Measurements from ENCODE around the gene PDIK1L.

The PDIK1L gene

DNA sequence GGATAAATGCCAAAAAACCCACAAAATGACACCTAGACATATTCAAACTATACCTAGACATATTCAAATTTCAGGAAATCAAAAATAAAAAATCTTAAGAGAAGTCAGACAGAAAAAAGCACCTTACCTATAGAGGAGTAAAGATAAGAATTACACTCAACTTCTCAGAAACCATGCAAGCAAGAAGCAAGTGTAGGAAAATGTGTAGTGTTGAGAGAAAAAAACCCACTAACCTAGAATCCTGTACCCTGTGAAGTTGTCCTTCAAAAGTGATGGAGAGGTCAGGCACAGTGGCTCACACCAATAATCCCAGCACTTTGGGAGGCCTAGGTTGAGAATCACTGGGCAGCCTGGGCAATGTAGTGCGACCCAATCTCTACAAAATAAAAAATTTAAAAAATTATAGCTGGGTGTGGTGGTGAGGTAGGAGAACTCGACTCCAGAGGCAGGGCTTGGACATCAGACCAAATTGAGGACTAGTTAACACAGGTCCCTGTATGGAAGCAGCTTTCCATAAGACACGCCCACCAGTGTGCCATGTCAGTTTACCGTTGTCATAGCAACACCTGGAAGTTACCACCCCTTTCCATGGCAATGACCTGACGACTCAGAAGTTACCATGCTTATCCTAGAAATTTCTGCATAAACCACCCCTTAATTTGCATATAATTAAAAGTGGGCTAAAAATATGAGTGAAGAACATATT, 20.7 kb downstream of the PDIK1L start:
- no peaks in the 10 kb centered on the region for H3K79me1 ChIP-seq (ENCODE audit: low read length)
- no peak overlapping the region for H2BK120ac ChIP-seq (ENCODE audit: low read depth, low read length)
- no peaks in the 10 kb centered on the region for H3K79me2 ChIP-seq (ENCODE audit: control insufficient read depth, insufficient read depth, low read length)
- no peak overlapping the region for H3K27ac ChIP-seq (ENCODE audit: low read depth, low read length)
- no peak overlapping the region for H2BK5ac ChIP-seq (ENCODE audit: low read length)
- no peak overlapping the region for H2AK5ac ChIP-seq (ENCODE audit: low read length)
- H3K4me2 ChIP-seq (ENCODE audit: low read length) = no peak overlapping the region
- H3K4ac ChIP-seq (ENCODE audit: low read depth, low read length) = no peak overlapping the region
- no peak overlapping the region for H2BK15ac ChIP-seq (replicated peaks; ENCODE audit: low read depth)
- no peak overlapping the region for H3K9ac ChIP-seq (ENCODE audit: low read length)
- H3K36me3 ChIP-seq (ENCODE audit: control insufficient read depth, insufficient read depth, low read length) = no peaks in the 10 kb centered on the region
- H3K18ac ChIP-seq (ENCODE audit: low read length) = no peak overlapping the region
- H3K56ac ChIP-seq (ENCODE audit: low read length) = no peak overlapping the region
- H3K4me3 ChIP-seq (ENCODE audit: low read length) = no peak overlapping the region
- no peak overlapping the region for H4K8ac ChIP-seq (ENCODE audit: low read depth, low read length)
- no peak overlapping the region for H4K5ac ChIP-seq (ENCODE audit: low read length)
- peak; percentile 81 for DNase-seq
- WGBS (ENCODE audit: extremely low coverage, insufficient coverage, low lambda C conversion rate) = no CpG with 5 or more reads among the region's 5 CpGs
- H3K27me3 ChIP-seq (ENCODE audit: insufficient read depth, low read length, poor library complexity) = no peaks in the 10 kb centered on the region
- H3K4me1 ChIP-seq (ENCODE audit: control insufficient read depth, low read depth, low read length) = no peaks in the 10 kb centered on the region
- no peak overlapping the region for H3K23ac ChIP-seq (ENCODE audit: low read length)

DNA sequence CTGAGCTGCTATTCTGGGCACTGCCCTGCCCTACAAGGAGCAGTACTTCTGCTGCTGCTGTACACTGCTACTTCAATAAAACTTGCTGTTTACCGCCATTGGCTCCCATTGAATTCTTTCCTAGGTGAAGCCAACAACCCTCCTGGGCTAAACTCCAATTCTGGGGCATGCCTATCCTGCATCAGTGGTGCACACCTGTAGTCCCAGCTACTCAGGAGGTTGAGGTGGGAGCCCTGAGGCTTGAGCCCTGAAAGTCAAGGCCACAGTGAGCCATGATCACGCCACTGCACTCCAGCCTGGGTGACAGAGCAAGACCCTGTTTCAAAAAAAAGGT, 21.2 kb downstream of the PDIK1L start:
- H3K27me3 ChIP-seq (ENCODE audit: insufficient read depth, low read length, poor library complexity) = no peaks in the 10 kb centered on the region
- no peak overlapping the region for H3K56ac ChIP-seq (ENCODE audit: low read length)
- no peak overlapping the region for H3K23ac ChIP-seq (ENCODE audit: low read length)
- WGBS (ENCODE audit: extremely low coverage, insufficient coverage, low lambda C conversion rate) = no CpG with 5 or more reads among the region's 2 CpGs
- no peak overlapping the region for H3K4me2 ChIP-seq (ENCODE audit: low read length)
- DNase-seq = no peak
- no peak overlapping the region for H3K4me3 ChIP-seq (ENCODE audit: low read length)
- no peak overlapping the region for H3K4ac ChIP-seq (ENCODE audit: low read depth, low read length)
- no peak overlapping the region for H2BK120ac ChIP-seq (ENCODE audit: low read depth, low read length)
- no peaks in the 10 kb centered on the region for H3K36me3 ChIP-seq (ENCODE audit: control insufficient read depth, insufficient read depth, low read length)
- H3K79me2 ChIP-seq (ENCODE audit: control insufficient read depth, insufficient read depth, low read length) = no peaks in the 10 kb centered on the region
- no peak overlapping the region for H2BK15ac ChIP-seq (replicated peaks; ENCODE audit: low read depth)
- H2AK5ac ChIP-seq (ENCODE audit: low read length) = no peak overlapping the region
- H3K79me1 ChIP-seq (ENCODE audit: low read length) = no peaks in the 10 kb centered on the region
- no peak overlapping the region for H3K18ac ChIP-seq (ENCODE audit: low read length)
- no peak overlapping the region for H4K8ac ChIP-seq (ENCODE audit: low read depth, low read length)
- H4K5ac ChIP-seq (ENCODE audit: low read length) = no peak overlapping the region
- no peaks in the 10 kb centered on the region for H3K4me1 ChIP-seq (ENCODE audit: control insufficient read depth, low read depth, low read length)
- H3K27ac ChIP-seq (ENCODE audit: low read depth, low read length) = no peak overlapping the region
- no peak overlapping the region for H3K9ac ChIP-seq (ENCODE audit: low read length)
- H2BK5ac ChIP-seq (ENCODE audit: low read length) = no peak overlapping the region

DNA sequence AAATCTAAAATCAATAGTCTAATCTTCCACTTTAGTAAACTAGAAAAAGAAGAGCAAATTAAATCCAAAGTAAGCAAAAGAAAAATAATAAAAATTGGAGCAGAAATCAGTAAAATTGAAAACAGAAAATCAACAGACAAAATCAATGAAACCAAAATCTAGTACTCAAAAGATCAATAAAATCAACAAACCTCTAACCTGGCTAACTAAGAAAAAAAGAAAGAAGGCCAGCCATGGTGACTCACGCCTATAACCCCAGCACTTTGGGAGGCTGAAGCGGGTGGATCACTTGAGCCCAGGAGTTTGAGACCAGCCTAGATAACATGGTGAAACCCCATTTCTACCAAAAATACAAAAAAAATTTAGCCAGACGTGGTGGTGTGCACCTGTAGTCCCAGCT, 22.8 kb downstream of the PDIK1L start:
- Histone ChIP-seq H3K79me1 (ENCODE audit: low read length) (no peaks in the 10 kb centered on the region), H2BK5ac (ENCODE audit: low read length) (no peak overlapping the region), H3K27ac (ENCODE audit: low read depth, low read length) (no peak overlapping the region), H2AK5ac (ENCODE audit: low read length) (no peak overlapping the region), H3K4ac (ENCODE audit: low read depth, low read length) (no peak overlapping the region), H3K4me1 (ENCODE audit: control insufficient read depth, low read depth, low read length) (no peaks in the 10 kb centered on the region), H3K79me2 (ENCODE audit: control insufficient read depth, insufficient read depth, low read length) (no peaks in the 10 kb centered on the region), H3K4me2 (ENCODE audit: low read length) (no peak overlapping the region), H3K4me3 (ENCODE audit: low read length) (no peak overlapping the region), H4K8ac (ENCODE audit: low read depth, low read length) (no peak overlapping the region), H3K23ac (ENCODE audit: low read length) (no peak overlapping the region), H2BK15ac (replicated peaks; ENCODE audit: low read depth) (no peak overlapping the region), H3K56ac (ENCODE audit: low read length) (no peak overlapping the region), H3K9ac (ENCODE audit: low read length) (no peak overlapping the region), H3K36me3 (ENCODE audit: control insufficient read depth, insufficient read depth, low read length) (no peaks in the 10 kb centered on the region), H2BK120ac (ENCODE audit: low read depth, low read length) (no peak overlapping the region), H4K5ac (ENCODE audit: low read length) (no peak overlapping the region), H3K18ac (ENCODE audit: low read length) (no peak overlapping the region), H3K27me3 (ENCODE audit: insufficient read depth, low read length, poor library complexity) (no peaks in the 10 kb centered on the region)
- no CpG with 5 or more reads among the region's 3 CpGs for WGBS (ENCODE audit: extremely low coverage, insufficient coverage, low lambda C conversion rate)
- no peak for DNase-seq

DNA sequence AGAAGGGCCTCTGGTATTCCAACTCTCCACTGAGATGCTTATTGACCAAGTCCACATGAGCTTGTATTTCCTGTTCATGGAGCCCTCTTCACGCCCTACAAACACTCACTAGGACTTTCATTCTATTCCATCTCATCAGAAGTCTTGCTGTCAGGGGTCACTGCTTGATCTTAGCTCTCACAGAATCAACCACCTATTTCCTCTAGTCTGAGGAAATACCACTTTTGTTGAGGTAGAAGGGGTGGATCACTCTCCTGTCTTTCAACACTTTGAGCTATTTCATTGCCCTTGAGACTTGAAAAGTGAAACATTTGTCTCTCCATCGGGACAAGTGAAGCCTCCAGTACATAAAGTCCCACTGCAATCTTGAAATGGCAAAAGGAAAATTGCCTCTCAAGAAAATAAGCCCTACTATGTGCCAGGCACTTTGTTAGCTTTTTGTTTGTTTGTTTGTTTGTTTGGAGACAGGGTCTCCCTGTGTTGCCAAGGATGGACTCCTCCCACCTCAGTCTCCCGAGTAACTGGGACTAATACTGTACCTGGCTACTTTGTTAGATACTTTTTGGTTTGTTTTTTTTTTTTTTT, 27.4 kb downstream of the PDIK1L start:
- Histone ChIP-seq H2AK5ac (ENCODE audit: low read length) (no peak overlapping the region), H3K56ac (ENCODE audit: low read length) (no peak overlapping the region), H3K23ac (ENCODE audit: low read length) (no peak overlapping the region), H3K36me3 (ENCODE audit: control insufficient read depth, insufficient read depth, low read length) (no peaks in the 10 kb centered on the region), H2BK5ac (ENCODE audit: low read length) (no peak overlapping the region), H3K27me3 (ENCODE audit: insufficient read depth, low read length, poor library complexity) (no peaks in the 10 kb centered on the region), H4K5ac (ENCODE audit: low read length) (no peak overlapping the region), H3K4me1 (ENCODE audit: control insufficient read depth, low read depth, low read length) (no peaks in the 10 kb centered on the region), H3K9ac (ENCODE audit: low read length) (no peak overlapping the region), H2BK120ac (ENCODE audit: low read depth, low read length) (no peak overlapping the region), H4K8ac (ENCODE audit: low read depth, low read length) (no peak overlapping the region), H3K79me1 (ENCODE audit: low read length) (no peaks in the 10 kb centered on the region), H3K79me2 (ENCODE audit: control insufficient read depth, insufficient read depth, low read length) (no peaks in the 10 kb centered on the region), H3K18ac (ENCODE audit: low read length) (no peak overlapping the region), H3K4me3 (ENCODE audit: low read length) (no peak overlapping the region), H2BK15ac (replicated peaks; ENCODE audit: low read depth) (no peak overlapping the region), H3K27ac (ENCODE audit: low read depth, low read length) (no peak overlapping the region), H3K4me2 (ENCODE audit: low read length) (no peak overlapping the region), H3K4ac (ENCODE audit: low read depth, low read length) (no peak overlapping the region)
- peak; percentile 47 for DNase-seq
- no CpG with 5 or more reads among the region's 3 CpGs for WGBS (ENCODE audit: extremely low coverage, insufficient coverage, low lambda C conversion rate)

DNA sequence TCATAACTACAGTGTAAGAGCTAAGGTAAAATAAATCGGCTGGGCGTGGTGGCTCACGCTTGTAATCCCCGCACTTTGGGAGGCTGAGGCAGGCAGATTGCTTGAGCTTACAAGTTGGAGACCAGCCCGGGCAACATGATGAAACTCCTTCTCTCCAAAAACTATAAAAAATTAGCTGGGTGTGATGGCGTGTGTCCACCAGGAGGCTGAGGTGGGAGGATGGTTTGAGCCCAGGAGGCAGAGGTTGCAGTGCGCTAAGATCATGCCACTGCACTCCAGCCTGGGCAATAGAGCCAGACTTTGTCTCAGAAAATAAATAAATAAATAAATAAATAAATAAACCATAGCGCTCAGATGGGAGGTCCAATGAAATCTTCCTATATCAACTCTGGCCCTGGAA, 30.5 kb downstream of the PDIK1L start:
- no peak overlapping the region for H3K4ac ChIP-seq (ENCODE audit: low read depth, low read length)
- H3K79me2 ChIP-seq (ENCODE audit: control insufficient read depth, insufficient read depth, low read length) = no peaks in the 10 kb centered on the region
- H3K9ac ChIP-seq (ENCODE audit: low read length) = no peak overlapping the region
- no peak overlapping the region for H3K4me3 ChIP-seq (ENCODE audit: low read length)
- H3K23ac ChIP-seq (ENCODE audit: low read length) = no peak overlapping the region
- H3K27ac ChIP-seq (ENCODE audit: low read depth, low read length) = no peak overlapping the region
- no peak overlapping the region for H2BK5ac ChIP-seq (ENCODE audit: low read length)
- H3K4me1 ChIP-seq (ENCODE audit: control insufficient read depth, low read depth, low read length) = no peaks in the 10 kb centered on the region
- DNase-seq = no peak
- no peaks in the 10 kb centered on the region for H3K36me3 ChIP-seq (ENCODE audit: control insufficient read depth, insufficient read depth, low read length)
- WGBS (ENCODE audit: extremely low coverage, insufficient coverage, low lambda C conversion rate) = no CpG with 5 or more reads among the region's 8 CpGs
- H2BK15ac ChIP-seq (replicated peaks; ENCODE audit: low read depth) = no peak overlapping the region
- no peak overlapping the region for H4K8ac ChIP-seq (ENCODE audit: low read depth, low read length)
- no peak overlapping the region for H2BK120ac ChIP-seq (ENCODE audit: low read depth, low read length)
- H3K4me2 ChIP-seq (ENCODE audit: low read length) = no peak overlapping the region
- H3K79me1 ChIP-seq (ENCODE audit: low read length) = no peaks in the 10 kb centered on the region
- H3K56ac ChIP-seq (ENCODE audit: low read length) = no peak overlapping the region
- H4K5ac ChIP-seq (ENCODE audit: low read length) = no peak overlapping the region
- no peak overlapping the region for H3K18ac ChIP-seq (ENCODE audit: low read length)
- H3K27me3 ChIP-seq (ENCODE audit: insufficient read depth, low read length, poor library complexity) = no peaks in the 10 kb centered on the region
- no peak overlapping the region for H2AK5ac ChIP-seq (ENCODE audit: low read length)

Measured in mesendoderm (in vitro differentiated cells).